ENCODE measurements around the gene SLC29A1. TPM values are rescaled to one million over a fixed set of nuclear protein-coding genes. Genes with fewer than 3 reads are reported as not detected.

Gene SLC29A1
- total and polyA plus RNA-seq, 9 of the 15 experiments (the other 6 are each of a cell fraction or from before 2014, with no cell fraction given): 18.9 to 170 (median 57.7) TPM

GRCh38 chr6:44226368-44227147 is 3.2 kb downstream of the SLC29A1 start (continued):
- TF ChIP-seq EHMT2 (IDR thresholded peaks at IDR 0.05) (no peak), ZNF780A (CRISPR knock-in tag; IDR thresholded peaks at IDR 0.05) (no peak), ETS2 (tag; IDR thresholded peaks at IDR 0.05; ENCODE audit: borderline replicate concordance, poor library complexity, severe bottlenecking) (no peak), POLR2G (IDR thresholded peaks at IDR 0.05; ENCODE audit: low read depth, low read length) (no peak), ARID1B (IDR thresholded peaks at IDR 0.05) (peak; percentile 55), EP400 (IDR thresholded peaks at IDR 0.05) (no peak), ARID2 (IDR thresholded peaks at IDR 0.05) (0 out of 2 replicates have a peak, but pooled peaks have one; percentile 21), SMARCA4 (IDR thresholded peaks at IDR 0.05) (peak; percentile 56), CBFA2T3 (IDR thresholded peaks at IDR 0.05) (peak; percentile 75), PCBP1 (IDR thresholded peaks at IDR 0.05; ENCODE audit: low read depth, low read length, poor library complexity, severe bottlenecking) (no peak), STAT5B (CRISPR knock-in tag; IDR thresholded peaks at IDR 0.05) (no peak), RBM17 (IDR thresholded peaks at IDR 0.05; ENCODE audit: borderline replicate concordance, low read depth, low read length) (no peak), GABPA (tag; conservative IDR thresholded peaks at IDR 0.05; ENCODE audit: low read depth) (0 out of 2 replicates have a peak, but pooled peaks have one; percentile 23), ZNF384 (IDR thresholded peaks at IDR 0.05; ENCODE audit: low read depth, low read length) (no peak), ZBTB7A (IDR thresholded peaks at IDR 0.05; ENCODE audit: borderline replicate concordance, control insufficient read depth, low read depth, low read length) (no peak), SRSF9 (IDR thresholded peaks at IDR 0.05; ENCODE audit: borderline replicate concordance, low read depth, low read length) (no peak), MEIS2 (IDR thresholded peaks at IDR 0.05; ENCODE audit: partially characterized antibody) (peak; percentile 52), ZNF785 (CRISPR knock-in tag; IDR thresholded peaks at IDR 0.05) (no peak), SNIP1 (IDR thresholded peaks at IDR 0.05; ENCODE audit: low read depth) (no peak), HBP1 (CRISPR knock-in tag; IDR thresholded peaks at IDR 0.05) (peak; percentile 80; the same call in 1 of the 2 replicates), ZSCAN29 (IDR thresholded peaks at IDR 0.05) (no peak), TCF7L2 (IDR thresholded peaks at IDR 0.05; ENCODE audit: low read depth, low read length) (no peak), GTF2F1 (IDR thresholded peaks at IDR 0.05; ENCODE audit: low read depth, low read length) (no peak), ZNF224 (CRISPR knock-in tag; IDR thresholded peaks at IDR 0.05) (no peak), CBX8 (IDR thresholded peaks at IDR 0.05; ENCODE audit: borderline replicate concordance, extremely low read depth, low read depth, low read length, poor library complexity, severe bottlenecking) (no peak)
- TF ChIP-seq, protein P1, sequence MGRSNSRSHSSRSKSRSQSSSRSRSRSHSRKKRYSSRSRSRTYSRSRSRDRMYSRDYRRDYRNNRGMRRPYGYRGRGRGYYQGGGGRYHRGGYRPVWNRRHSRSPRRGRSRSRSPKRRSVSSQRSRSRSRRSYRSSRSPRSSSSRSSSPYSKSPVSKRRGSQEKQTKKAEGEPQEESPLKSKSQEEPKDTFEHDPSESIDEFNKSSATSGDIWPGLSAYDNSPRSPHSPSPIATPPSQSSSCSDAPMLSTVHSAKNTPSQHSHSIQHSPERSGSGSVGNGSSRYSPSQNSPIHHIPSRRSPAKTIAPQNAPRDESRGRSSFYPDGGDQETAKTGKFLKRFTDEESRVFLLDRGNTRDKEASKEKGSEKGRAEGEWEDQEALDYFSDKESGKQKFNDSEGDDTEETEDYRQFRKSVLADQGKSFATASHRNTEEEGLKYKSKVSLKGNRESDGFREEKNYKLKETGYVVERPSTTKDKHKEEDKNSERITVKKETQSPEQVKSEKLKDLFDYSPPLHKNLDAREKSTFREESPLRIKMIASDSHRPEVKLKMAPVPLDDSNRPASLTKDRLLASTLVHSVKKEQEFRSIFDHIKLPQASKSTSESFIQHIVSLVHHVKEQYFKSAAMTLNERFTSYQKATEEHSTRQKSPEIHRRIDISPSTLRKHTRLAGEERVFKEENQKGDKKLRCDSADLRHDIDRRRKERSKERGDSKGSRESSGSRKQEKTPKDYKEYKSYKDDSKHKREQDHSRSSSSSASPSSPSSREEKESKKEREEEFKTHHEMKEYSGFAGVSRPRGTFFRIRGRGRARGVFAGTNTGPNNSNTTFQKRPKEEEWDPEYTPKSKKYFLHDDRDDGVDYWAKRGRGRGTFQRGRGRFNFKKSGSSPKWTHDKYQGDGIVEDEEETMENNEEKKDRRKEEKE (IDR thresholded peaks at IDR 0.05; ENCODE audit: borderline replicate concordance in 1 of 2, control insufficient read depth in 1 of 2, low read depth in 2 of 2, low read length in 1 of 2): no peak
